Caco-2 (cell line): ENCODE results near the gene RCE1. TPM values are rescaled to one million over a fixed set of nuclear protein-coding genes. Genes with fewer than 3 reads are reported as not detected.

Source experiments
- BruUV-seq: library from RNA; stranded (reverse); fragments of 400-500 nt; replicated peaks from 2 replicates; lab custom pipeline; 2021; lab: Mats Ljungman, UMichigan
- CTCF ChIA-PET: fragments of 300-600 bp; sonication (Branson Sonifier 250); formaldehyde crosslinking; loops from one replicate; lab custom pipeline; 2022; ENCODE audit warnings: antibody characterized with exemption; lab: Charles Lee
- POLR2A ChIA-PET: fragments of 300-600 bp; sonication (Branson Sonifier 250); formaldehyde crosslinking; loops from one replicate; lab custom pipeline; 2022; ENCODE audit warnings: antibody characterized with exemption; lab: Charles Lee
- DNase-seq, 2 experiments: peaks; one replicate each; pipeline versions ENCODE4 v3.0.0 to v3.0.0-alpha.2; 2020 to 2022
- H3K27me3 ChIP-seq: replicated peaks from 2 replicates; pipeline ENCODE4 v1.6.0; 2011; ENCODE audit warnings: low read length; ENCODE audit not compliant: control insufficient read depth, insufficient read depth
- H3K36me3 ChIP-seq: 2 replicates; pipeline ENCODE4 v1.5.1; 2011; ENCODE audit warnings: low read length; ENCODE audit not compliant: control insufficient read depth, insufficient read depth
- H3K4me1 ChIP-seq: fragments of 250-450 bp; sonication (Bioruptor Pico); 2 replicates; pipeline ENCODE4 v1.5.1; 2020; ENCODE audit warnings: mild to moderate bottlenecking
- H3K4me3 ChIP-seq: 2 replicates; pipeline ENCODE4 v1.5.1; 2011; ENCODE audit warnings: low read depth, mild to moderate bottlenecking, control low read depth, low read length
- H3K9me3 ChIP-seq: fragments of 250-450 bp; sonication (Bioruptor Pico); 2 replicates; pipeline ENCODE4 v1.5.1; 2020; ENCODE audit warnings: mild to moderate bottlenecking, moderate library complexity
- H3K27ac Mint-ChIP-seq: one replicate; pipeline ENCODE4 v1.8.0; 2022; ENCODE audit warnings: mixed read lengths; ENCODE audit not compliant: unreplicated experiment
- H3K27me3 Mint-ChIP-seq: one replicate; pipeline ENCODE4 v1.8.0; 2022; ENCODE audit warnings: mixed read lengths; ENCODE audit not compliant: insufficient read depth, unreplicated experiment
- H3K36me3 Mint-ChIP-seq: one replicate; pipeline ENCODE4 v1.8.0; 2022; ENCODE audit warnings: mild to moderate bottlenecking, mixed read lengths; ENCODE audit not compliant: insufficient read depth, unreplicated experiment
- H3K4me1 Mint-ChIP-seq: one replicate; pipeline ENCODE4 v1.8.0; 2022; ENCODE audit warnings: low read depth, mixed read lengths; ENCODE audit not compliant: unreplicated experiment
- H3K4me3 Mint-ChIP-seq: one replicate; pipeline ENCODE4 v1.8.0; 2022; ENCODE audit warnings: mild to moderate bottlenecking, moderate library complexity, mixed read lengths; ENCODE audit not compliant: unreplicated experiment
- H3K9me3 Mint-ChIP-seq: one replicate; pipeline ENCODE4 v1.8.0; 2022; ENCODE audit warnings: mixed read lengths; ENCODE audit not compliant: unreplicated experiment
- CTCF ChIP-seq, 2 experiments: fragments of 200-600 bp in 1 of 2; IDR thresholded peaks; 1 replicate in 1 of 2; 2 replicates in 1 of 2; pipeline versions ENCODE4 v1.5.1 to v1.8.0; 2011 to 2022; ENCODE audit warnings: antibody characterized with exemption in 1 of 2, control low read depth in 1 of 2, inconsistent platforms in 1 of 2, low read depth in 1 of 2, low read length in 1 of 2, mild to moderate bottlenecking in 1 of 2, moderate library complexity in 1 of 2; ENCODE audit not compliant: insufficient read depth in 1 of 2, severe bottlenecking in 1 of 2, unreplicated experiment in 1 of 2
- intact Hi-C: fragments of 100-400 bp; cut with micrococcal nuclease; formaldehyde crosslinking; loops from one replicate; pipeline ENCODE4 v1.10.0; 2022; ENCODE audit not compliant: unreplicated experiment
- total RNA-seq: library from RNA; stranded (reverse); gene quantifications from 2 replicates; pipeline ENCODE4 v1.2.3, GENCODE V29; 2022

RCE1 gene
- total RNA-seq, 1 experiment from 2014 or later: 60.7 TPM

GRCh38 chr11:66870131-66870530, 26.9 kb downstream of the RCE1 start:
- Mint-ChIP-seq H3K9me3 (no peaks in the 10 kb centered on the region), H3K27ac (no peak overlapping the region), H3K36me3 (no peaks in the 10 kb centered on the region), H3K4me1 (peaks cover 7% of the 10 kb centered on the region), H3K4me3 (no peak overlapping the region), H3K27me3 (no peaks in the 10 kb centered on the region)
- Histone ChIP-seq H3K4me1 (peaks cover 4% of the 10 kb centered on the region; the same call in 1 of the 2 replicates), H3K4me3 (no peak overlapping the region), H3K9me3 (no peaks in the 10 kb centered on the region), H3K27me3 (no peaks in the 10 kb centered on the region), H3K36me3 (no peaks in the 10 kb centered on the region; the same call in 1 of the 2 replicates)
- no TSS peak for BruUV-seq
- no peak for DNase-seq
- TF ChIP-seq CTCF (IDR thresholded peaks at IDR 0.05; ENCODE audit: insufficient read depth in 1 of 2, low read depth in 1 of 2, low read length in 1 of 2, severe bottlenecking in 1 of 2, unreplicated experiment in 1 of 2): no peak
- intact Hi-C loops: no loop called here
- CTCF ChIA-PET: interaction anchor here (0.6 to 1.2 kb wide), 4 partner anchors 10 to 1753 kb away, joined by 3 to 4 read pairs (median 4); partner anchors contain the start of gene PC
- POLR2A ChIA-PET: no interaction called here

- ChIA-PET CTCF (interaction anchor here (0.6 kb wide), 1 partner anchor 1754 kb away, joined by 3 read pairs; no protein-coding TSS in a partner anchor), POLR2A (no interaction called here)
- no peaks in the 10 kb centered on the region for H3K36me3 Mint-ChIP-seq
- BruUV-seq: no TSS peak
- H3K9me3 Mint-ChIP-seq: no peaks in the 10 kb centered on the region
- no peaks in the 10 kb centered on the region for H3K9me3 ChIP-seq
- H3K27ac Mint-ChIP-seq: no peak overlapping the region
- peaks cover 7% of the 10 kb centered on the region for H3K4me1 Mint-ChIP-seq
- no peak for DNase-seq
- peaks cover 6% of the 10 kb centered on the region for H3K4me1 ChIP-seq
- intact Hi-C loops: no loop called here
- H3K27me3 ChIP-seq: no peaks in the 10 kb centered on the region
- no peak overlapping the region for H3K4me3 ChIP-seq
- H3K4me3 Mint-ChIP-seq: no peak overlapping the region
- TF ChIP-seq CTCF (IDR thresholded peaks at IDR 0.05; ENCODE audit: insufficient read depth in 1 of 2, low read depth in 1 of 2, low read length in 1 of 2, severe bottlenecking in 1 of 2, unreplicated experiment in 1 of 2): no peak
- H3K36me3 ChIP-seq: no peaks in the 10 kb centered on the region; the same call in 1 of the 2 replicates
- no peaks in the 10 kb centered on the region for H3K27me3 Mint-ChIP-seq
Observed at GRCh38 chr11:66870616-66871520, 27.6 kb downstream of the RCE1 start.

- POLR2A ChIA-PET: no interaction called here
- intact Hi-C loops: no loop called here
- no peaks in the 10 kb centered on the region for H3K36me3 Mint-ChIP-seq
- no peak overlapping the region for H3K4me3 Mint-ChIP-seq
- H3K4me3 ChIP-seq: no peak overlapping the region
- no peaks in the 10 kb centered on the region for H3K27me3 Mint-ChIP-seq
- no peaks in the 10 kb centered on the region for H3K9me3 Mint-ChIP-seq
- no peaks in the 10 kb centered on the region for H3K9me3 ChIP-seq
- TF ChIP-seq CTCF (IDR thresholded peaks at IDR 0.05; ENCODE audit: insufficient read depth in 1 of 2, low read depth in 1 of 2, low read length in 1 of 2, severe bottlenecking in 1 of 2, unreplicated experiment in 1 of 2): no peak
- peaks cover 8% of the 10 kb centered on the region for H3K4me1 ChIP-seq
- H3K36me3 ChIP-seq: no peaks in the 10 kb centered on the region; the same call in 1 of the 2 replicates
- no peaks in the 10 kb centered on the region for H3K27me3 ChIP-seq
- H3K27ac Mint-ChIP-seq: no peak overlapping the region
- H3K4me1 Mint-ChIP-seq: peaks cover 7% of the 10 kb centered on the region
- no peak for DNase-seq
- BruUV-seq: no TSS peak
- CTCF ChIA-PET: no interaction called here
Observed at GRCh38 chr11:66871521-66871901, 28.3 kb downstream of the RCE1 start.
